ENCODE measurements around the gene DYRK2. TPM values are rescaled to one million over a fixed set of nuclear protein-coding genes. Genes with fewer than 3 reads are reported as not detected.

The DYRK2 gene
- 11.0 and 13.7 TPM in 2 replicates for total RNA-seq
- 4.5 and 7.3 TPM in 2 replicates for polyA plus RNA-seq
- 5.5 and 6.2 TPM in 2 replicates for polyA plus RNA-seq (2011; cell fraction: cytosol; rRNA removed)
- 4.9 and 6.1 TPM in 2 replicates for polyA plus RNA-seq (2011; cell fraction: nucleus; rRNA removed)
- polyA plus RNA-seq (2012), result 6.6 and 7.2 TPM in 2 replicates
- polyA minus RNA-seq, result 12.6 and 16.9 TPM in 2 replicates
- polyA minus RNA-seq (2011; cell fraction: cytosol; rRNA and poly(A)+ RNA removed), result 11.0 TPM
- polyA minus RNA-seq (2011; cell fraction: nucleus; rRNA and poly(A)+ RNA removed), result 6.1 and 10.8 TPM in 2 replicates
- Bru-seq, nascent RNA, result percentile 74 among the genes with signal in this experiment
- BruChase-seq, experiment 1, labeled RNA remaining after a 6-hour chase, result percentile 67 among the genes with signal in this experiment
- percentile 89 among the genes with signal in this experiment for BruChase-seq, experiment 2, labeled RNA remaining after a 2-hour chase
- long read RNA-seq, full-length matches to known transcripts, result 9 of 13 reads
- long read RNA-seq, partial matches to known transcripts, result 0 of 13 reads
- long read RNA-seq, other reads (novel, unspliced or antisense), result 4 of 13 reads

GRCh38 chr12:67648521-67649260 is at the start of gene DYRK2:
TSS of gene DYRK2 (plus strand) at chr12:67648745. CDS start at chr12:67649134, 389 bp downstream.
- FAIRE-seq, result no peak
- POLR2A ChIA-PET, result no interaction called here
- Histone ChIP-seq H3K36me3 (ENCODE audit: control insufficient read depth in 2 of 2, extremely low read depth in 1 of 2, insufficient read depth in 2 of 2, low read length in 2 of 2) (no peaks in the 10 kb centered on the region), H3K4me2 (ENCODE audit: insufficient read depth, low read length) (peak within 1 kb of the TSS; percentile 73), H3K9me1 (replicated peaks; ENCODE audit: control insufficient read depth, extremely low read depth, insufficient read depth, low read length) (no peaks in the 10 kb centered on the region), H3K4me1 (ENCODE audit: control insufficient read depth, extremely low read depth, insufficient read depth, low read length) (peaks cover 11% of the 10 kb centered on the region), H3K4me3 (replicated peaks in 1 of 3; ENCODE audit: insufficient read depth in 1 of 3, low read depth in 1 of 3, low read length in 3 of 3) (peak within 1 kb of the TSS; percentile 58 to 90 (median 82)), H3K27me3 (ENCODE audit: control insufficient read depth in 2 of 2, insufficient read depth in 2 of 2, low read length in 2 of 2) (no peaks in the 10 kb centered on the region), H2AFZ (ENCODE audit: low read depth, low read length) (peak within 1 kb of the TSS; percentile 93), H3K9ac (replicated peaks; ENCODE audit: extremely low read depth, insufficient read depth, low read length) (peak within 1 kb of the TSS; percentile 82), H3K27ac (ENCODE audit: insufficient read depth, low read depth, low read length) (peak within 1 kb of the TSS; percentile 58), H3K79me2 (ENCODE audit: control insufficient read depth, insufficient read depth, low read length) (peaks cover 27% of the 10 kb centered on the region), H3K9me3 (replicated peaks; ENCODE audit: control insufficient read depth, insufficient read depth, low read length) (no peaks in the 10 kb centered on the region), H4K20me1 (replicated peaks; ENCODE audit: control insufficient read depth, extremely low read depth, insufficient read depth, low read length) (peaks cover 4% of the 10 kb centered on the region)
- CTCF ChIA-PET, result interaction anchor here (0.9 to 3.4 kb wide), 7 partner anchors 10 to 381 kb away, joined by 3 to 12 read pairs (median 3); no protein-coding TSS in a partner anchor
- dilution Hi-C loops (cut with MboI; ENCODE audit: extremely low pct_ligation_motif_present, low sequenced_read_pairs), result no loop called here
- no TSS peak for BruUV-seq (replicated peaks)
- intact Hi-C loops (cut with micrococcal nuclease), result loop anchor here (1.0 to 5.0 kb wide), 3 partner anchors 58 to 379 kb away; partner anchors contain the start of gene CAND1
- TF ChIP-seq MAX (IDR thresholded peaks at IDR 0.05; ENCODE audit: insufficient read depth, insufficient read length) (no peak), POLR2A (IDR thresholded peaks at IDR 0.05; ENCODE audit: low read depth, low read length) (peak; percentile 77)
- DNase-seq (ENCODE audit: low read depth, low spot score), result peak; percentile 76

GRCh38 chr12:67599691-67600090 is 48.9 kb upstream of the DYRK2 start:
- dilution Hi-C loops (cut with MboI; ENCODE audit: extremely low pct_ligation_motif_present, low sequenced_read_pairs), result no loop called here
- DNase-seq (ENCODE audit: low read depth, low spot score) (no peak), FAIRE-seq (no peak)
- no peaks in the 10 kb centered on the region for H3K36me3 ChIP-seq (ENCODE audit: control insufficient read depth in 2 of 2, extremely low read depth in 1 of 2, insufficient read depth in 2 of 2, low read length in 2 of 2)
- no peak overlapping the region for H3K4me2 ChIP-seq (ENCODE audit: insufficient read depth, low read length)
- intact Hi-C loops (cut with micrococcal nuclease), result no loop called here
- no peak overlapping the region for H3K9ac ChIP-seq (replicated peaks; ENCODE audit: extremely low read depth, insufficient read depth, low read length)
- no TSS peak for BruUV-seq (replicated peaks)
- ChIA-PET CTCF (interaction anchor here (0.7 kb wide), 1 partner anchor 343 kb away, joined by 3 read pairs; no protein-coding TSS in a partner anchor), POLR2A (no interaction called here)
- no peaks in the 10 kb centered on the region for H3K9me1 ChIP-seq (replicated peaks; ENCODE audit: control insufficient read depth, extremely low read depth, insufficient read depth, low read length)
- H4K20me1 ChIP-seq (replicated peaks; ENCODE audit: control insufficient read depth, extremely low read depth, insufficient read depth, low read length), result no peaks in the 10 kb centered on the region
- no peaks in the 10 kb centered on the region for H3K4me1 ChIP-seq (ENCODE audit: control insufficient read depth, extremely low read depth, insufficient read depth, low read length)
- no peaks in the 10 kb centered on the region for H3K79me2 ChIP-seq (ENCODE audit: control insufficient read depth, insufficient read depth, low read length)
- TF ChIP-seq FOS (IDR thresholded peaks at IDR 0.05; ENCODE audit: borderline replicate concordance, insufficient read depth, low read length), result no peak
- no peak for TF ChIP-seq EZH2 (IDR thresholded peaks at IDR 0.05; ENCODE audit: borderline replicate concordance, low read depth, low read length, severe bottlenecking)
- no peak for TF ChIP-seq POLR2AphosphoS5 (IDR thresholded peaks at IDR 0.05; ENCODE audit: insufficient read depth, low read depth, low read length)
- TF ChIP-seq GATA2 (IDR thresholded peaks at IDR 0.05; ENCODE audit: insufficient read depth, insufficient read length, low read depth, low read length), result no peak
- no peak for TF ChIP-seq MYC (IDR thresholded peaks at IDR 0.05; ENCODE audit: low read depth, low read length)
- TF ChIP-seq CTCF (IDR thresholded peaks at IDR 0.05; ENCODE audit: extremely low read depth in 1 of 2, insufficient read depth in 1 of 2, low read depth in 1 of 2, low read length in 2 of 2), result no peak
- H3K27ac ChIP-seq (ENCODE audit: insufficient read depth, low read depth, low read length), result no peak overlapping the region
- H3K4me3 ChIP-seq (replicated peaks in 1 of 3; ENCODE audit: insufficient read depth in 1 of 3, low read depth in 1 of 3, low read length in 3 of 3), result no peak overlapping the region
- H3K9me3 ChIP-seq (replicated peaks; ENCODE audit: control insufficient read depth, insufficient read depth, low read length), result no peaks in the 10 kb centered on the region
- no peaks in the 10 kb centered on the region for H3K27me3 ChIP-seq (ENCODE audit: control insufficient read depth in 2 of 2, insufficient read depth in 2 of 2, low read length in 2 of 2)
- H2AFZ ChIP-seq (ENCODE audit: low read depth, low read length), result no peak overlapping the region
